Measurements from ENCODE around the gene MBD1.

DNA sequence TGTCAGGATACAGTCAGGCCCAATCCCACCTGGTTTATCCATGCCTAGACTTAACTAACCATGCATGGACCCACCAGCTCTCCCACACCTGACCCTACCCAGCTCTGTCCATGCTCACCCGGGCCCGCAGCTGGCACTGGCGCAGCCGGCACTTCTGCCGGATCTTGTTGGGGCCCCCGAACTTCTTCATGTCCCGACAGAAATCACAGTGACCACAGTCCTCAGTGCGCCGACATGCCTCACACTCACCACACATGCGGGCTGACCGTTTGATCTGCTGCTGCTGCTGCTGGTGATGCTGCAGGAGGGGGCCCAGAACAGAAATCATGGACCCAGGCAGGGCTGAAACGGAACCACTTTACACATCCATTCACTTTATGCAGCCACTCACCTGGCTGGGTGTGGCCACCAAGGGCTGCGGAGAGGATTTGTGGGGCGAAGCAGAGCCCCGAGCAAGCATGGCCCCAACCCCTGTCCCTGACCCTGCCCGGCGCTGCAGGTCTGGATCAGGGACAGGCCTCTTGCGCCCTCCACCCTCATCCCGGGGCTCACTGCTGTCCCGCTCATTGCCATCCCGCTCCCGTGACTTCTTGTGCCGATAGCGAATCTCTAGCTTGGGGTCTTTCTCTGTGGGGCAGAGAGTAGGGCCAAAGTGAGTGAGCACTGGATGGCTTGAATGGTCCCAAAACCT, 4.5 kb upstream of the MBD1 start:
- TF ChIP-seq, protein P1, sequence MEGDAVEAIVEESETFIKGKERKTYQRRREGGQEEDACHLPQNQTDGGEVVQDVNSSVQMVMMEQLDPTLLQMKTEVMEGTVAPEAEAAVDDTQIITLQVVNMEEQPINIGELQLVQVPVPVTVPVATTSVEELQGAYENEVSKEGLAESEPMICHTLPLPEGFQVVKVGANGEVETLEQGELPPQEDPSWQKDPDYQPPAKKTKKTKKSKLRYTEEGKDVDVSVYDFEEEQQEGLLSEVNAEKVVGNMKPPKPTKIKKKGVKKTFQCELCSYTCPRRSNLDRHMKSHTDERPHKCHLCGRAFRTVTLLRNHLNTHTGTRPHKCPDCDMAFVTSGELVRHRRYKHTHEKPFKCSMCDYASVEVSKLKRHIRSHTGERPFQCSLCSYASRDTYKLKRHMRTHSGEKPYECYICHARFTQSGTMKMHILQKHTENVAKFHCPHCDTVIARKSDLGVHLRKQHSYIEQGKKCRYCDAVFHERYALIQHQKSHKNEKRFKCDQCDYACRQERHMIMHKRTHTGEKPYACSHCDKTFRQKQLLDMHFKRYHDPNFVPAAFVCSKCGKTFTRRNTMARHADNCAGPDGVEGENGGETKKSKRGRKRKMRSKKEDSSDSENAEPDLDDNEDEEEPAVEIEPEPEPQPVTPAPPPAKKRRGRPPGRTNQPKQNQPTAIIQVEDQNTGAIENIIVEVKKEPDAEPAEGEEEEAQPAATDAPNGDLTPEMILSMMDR (IDR thresholded peaks at IDR 0.05; ENCODE audit: low read depth, low read length), result no peak
- no peak for TF ChIP-seq POLR2A (IDR thresholded peaks at IDR 0.05; ENCODE audit: extremely low read depth, insufficient read length)

Data from NB4 (cell line).